NCI-H226 (cell line): ENCODE measurements around the gene PLPP2.

Source experiments
- DNase-seq: peaks from one replicate; pipeline ENCODE4 v3.0.0-alpha.2; 2015

The PLPP2 gene

DNA sequence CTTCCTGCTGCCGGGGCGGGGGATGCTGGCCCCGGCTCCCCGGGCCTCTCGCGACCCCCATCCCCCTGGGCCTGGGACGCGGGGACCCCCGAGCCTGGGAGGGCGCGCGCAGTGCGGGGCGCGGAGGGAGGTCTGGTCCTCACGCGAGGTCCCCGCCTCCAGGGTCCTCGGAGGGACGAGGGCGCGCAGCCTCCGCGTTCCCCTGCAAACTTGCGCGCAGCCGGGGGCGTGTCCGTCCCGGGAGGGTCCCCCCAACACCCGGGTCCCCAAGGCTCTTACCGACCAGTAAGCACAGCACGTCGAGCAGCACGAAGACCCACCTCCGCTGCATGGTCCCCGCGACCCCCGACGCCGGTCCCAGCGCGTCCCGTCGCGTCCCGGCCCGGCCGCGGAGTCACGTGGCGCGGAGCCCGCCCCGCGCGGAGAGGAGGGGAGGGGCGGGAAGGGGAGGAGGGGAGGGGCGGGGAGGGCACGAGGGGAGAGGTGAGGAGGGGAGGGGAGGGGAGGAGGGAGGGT, at the start of gene PLPP2:
Gene PLPP2, minus strand, starts transcription at position 398 of the 516 bp plus-strand sequence. Its CDS starts 67 bp downstream, at position 331.
- DNase-seq = no peak

DNA sequence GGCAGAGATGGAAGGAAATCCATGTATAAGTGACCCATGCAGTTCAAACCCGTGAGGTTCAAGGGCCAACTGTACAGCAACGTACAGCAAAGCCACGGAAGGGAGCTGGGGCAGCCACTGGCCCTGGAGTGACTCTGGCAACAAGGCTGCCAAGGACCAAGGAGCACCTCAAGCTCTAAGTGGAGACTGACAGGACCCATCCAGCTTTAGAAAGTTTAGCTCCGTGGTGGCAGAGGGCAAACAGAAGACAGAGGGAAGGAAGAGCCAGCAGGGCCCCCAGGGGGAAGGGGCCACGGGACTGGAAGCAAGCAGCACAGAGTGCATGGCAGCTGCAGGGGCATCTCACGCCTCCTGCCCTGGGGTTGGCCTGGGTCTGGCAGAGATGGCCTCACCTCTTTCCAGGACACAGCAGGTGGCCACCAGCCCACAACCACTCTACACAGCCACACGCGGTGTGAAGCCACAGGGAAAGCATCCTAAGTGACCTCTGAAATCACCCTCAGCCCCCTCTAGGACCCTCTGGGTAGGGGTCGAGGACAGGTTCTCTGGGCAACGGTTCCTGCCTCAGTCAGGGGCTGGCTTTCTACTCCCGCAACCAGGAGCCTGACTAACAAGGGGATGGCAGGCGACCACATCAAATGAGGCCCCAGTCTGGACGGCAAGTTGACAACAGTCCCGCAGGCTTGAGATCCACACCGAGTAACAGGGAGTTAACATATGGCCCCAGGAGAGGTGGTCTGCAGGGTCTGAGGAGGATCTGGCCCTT, 49.6 kb upstream of the PLPP2 start:
- no peak for DNase-seq

- DNase-seq = no peak
These were observed 48.2 kb upstream of the PLPP2 start for GRCh38 chr19:339262-339887.

GRCh38 chr19:338421-338820, 47.2 kb upstream of the PLPP2 start:
- DNase-seq = no peak

GRCh38 chr19:336067-336614, 44.9 kb upstream of the PLPP2 start:
- no peak for DNase-seq

GRCh38 chr19:335486-336066, 44.4 kb upstream of the PLPP2 start:
- DNase-seq = no peak

- no peak for DNase-seq
These were observed 43.9 kb upstream of the PLPP2 start for GRCh38 chr19:335072-335471.

- no peak for DNase-seq
These were observed 43.3 kb upstream of the PLPP2 start for GRCh38 chr19:334296-335071.

GRCh38 chr19:330503-330902, 39.3 kb upstream of the PLPP2 start:
- DNase-seq = no peak

DNA sequence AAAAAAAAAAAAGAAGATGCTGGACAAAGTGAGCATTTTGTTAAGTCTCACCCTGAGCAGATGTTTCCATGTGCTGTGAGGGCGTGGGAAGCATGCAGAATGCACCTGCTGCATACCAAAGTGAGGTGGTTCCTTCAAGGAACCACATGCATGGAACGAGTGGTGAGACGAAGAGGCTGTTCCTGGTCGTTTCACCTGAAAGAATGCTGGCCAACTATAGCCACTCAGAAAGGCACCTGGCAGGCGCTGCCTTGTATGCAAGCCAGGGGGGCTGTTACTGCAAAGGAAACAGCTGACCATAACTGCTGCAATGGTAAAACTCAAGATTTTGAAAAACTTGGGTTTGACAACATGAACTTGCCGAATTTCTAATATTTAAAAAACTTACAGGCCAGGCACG, 38.7 kb upstream of the PLPP2 start:
- DNase-seq = no peak

- no peak for DNase-seq
These were observed 36.9 kb upstream of the PLPP2 start for GRCh38 chr19:328025-328505.

DNA sequence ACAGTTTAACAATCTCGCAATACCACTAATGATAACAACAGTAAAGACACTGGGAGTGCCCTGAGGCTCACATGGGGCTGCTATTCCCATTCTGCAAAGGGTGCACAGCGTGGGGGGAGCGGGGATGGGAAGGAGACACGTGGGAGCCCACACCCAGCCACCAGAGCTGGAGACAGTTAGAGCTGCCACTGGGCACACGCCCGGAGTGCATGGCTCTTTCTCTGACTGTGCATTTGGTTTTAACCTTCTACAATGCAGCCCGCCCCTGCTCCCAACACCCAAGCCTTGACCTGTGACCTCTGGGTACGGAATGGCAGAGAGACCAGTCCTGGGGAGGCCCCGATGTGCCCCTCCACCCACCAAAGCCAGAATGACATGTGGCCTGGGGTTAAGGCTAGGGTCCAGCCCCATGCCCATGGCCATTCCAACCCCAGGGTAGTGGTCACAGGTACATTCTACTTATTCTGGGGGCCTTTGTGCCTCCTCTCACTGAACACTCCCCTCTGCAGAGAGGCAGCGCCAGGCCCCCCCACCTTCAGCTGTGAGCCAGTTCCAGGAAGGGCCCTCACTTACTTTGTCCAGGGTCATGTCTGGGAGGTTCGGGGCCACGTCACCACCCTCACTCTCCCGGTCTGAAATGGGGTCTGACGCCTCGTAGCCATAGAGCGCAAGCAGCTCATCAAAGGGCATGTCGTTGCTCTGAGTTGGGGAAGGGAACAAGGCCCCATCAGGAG, 36.3 kb upstream of the PLPP2 start:
- no peak for DNase-seq

DNA sequence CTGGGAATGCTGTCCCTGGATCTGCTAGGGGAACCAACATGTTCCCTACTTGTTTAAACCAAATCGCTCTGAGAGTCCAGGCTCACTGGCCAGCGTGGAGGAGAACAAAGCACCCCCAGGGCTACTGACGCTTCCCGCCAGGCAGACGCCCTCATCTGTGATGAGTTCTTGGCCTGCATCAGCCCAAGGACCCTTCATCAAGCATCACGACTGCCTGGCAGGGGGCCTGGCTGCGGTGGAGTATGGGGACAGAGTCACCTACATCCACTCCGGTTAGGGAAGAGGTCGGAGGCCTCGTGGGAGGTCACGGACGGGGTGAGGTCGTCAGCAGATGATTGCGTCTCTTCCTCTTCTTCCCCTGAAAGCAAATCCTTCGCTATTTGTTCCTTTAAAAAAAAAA, 35.7 kb upstream of the PLPP2 start:
- no peak for DNase-seq

- DNase-seq = no peak
These were observed 34.8 kb upstream of the PLPP2 start for GRCh38 chr19:325937-326565.

GRCh38 chr19:325173-325936, 34.2 kb upstream of the PLPP2 start:
- DNase-seq = no peak

DNA sequence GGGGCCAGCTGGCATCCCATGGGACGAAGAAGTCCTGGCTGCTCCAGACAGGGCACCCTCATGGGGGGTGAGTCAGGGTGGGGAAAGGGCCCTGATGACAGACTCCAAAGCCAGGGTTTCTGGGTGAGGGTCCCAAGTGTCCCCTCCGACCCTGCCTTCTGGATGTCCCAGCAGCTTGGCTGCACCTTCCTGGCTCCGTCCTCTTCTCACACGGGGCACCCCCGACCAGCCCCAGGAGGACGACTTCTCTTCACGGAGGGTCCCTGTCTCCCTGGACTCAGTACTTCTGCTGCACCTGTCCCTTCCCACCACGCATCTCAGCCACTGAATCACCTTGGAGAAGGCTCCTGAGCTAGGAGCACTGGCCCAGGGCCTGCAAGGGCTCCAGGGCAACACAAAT, 33.5 kb upstream of the PLPP2 start:
- no peak for DNase-seq

DNA sequence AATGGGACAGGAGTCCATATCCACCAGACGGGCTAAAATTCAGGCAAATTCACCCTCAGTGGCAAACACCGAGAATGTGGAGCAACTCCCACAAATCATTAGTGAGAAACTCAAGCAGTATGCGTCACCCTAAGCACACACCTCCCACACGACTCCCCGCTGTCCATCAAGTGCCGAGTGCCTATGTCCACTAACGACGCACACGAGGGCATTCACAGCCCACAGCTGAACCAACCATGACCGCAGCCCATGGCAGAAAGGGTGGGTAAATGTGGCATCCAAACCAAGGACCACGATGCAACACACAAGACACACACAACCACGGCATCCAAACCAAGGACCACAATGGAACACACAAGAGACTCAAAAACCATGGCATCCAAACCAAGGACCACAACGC, 31.4 kb upstream of the PLPP2 start:
- DNase-seq = no peak

DNA sequence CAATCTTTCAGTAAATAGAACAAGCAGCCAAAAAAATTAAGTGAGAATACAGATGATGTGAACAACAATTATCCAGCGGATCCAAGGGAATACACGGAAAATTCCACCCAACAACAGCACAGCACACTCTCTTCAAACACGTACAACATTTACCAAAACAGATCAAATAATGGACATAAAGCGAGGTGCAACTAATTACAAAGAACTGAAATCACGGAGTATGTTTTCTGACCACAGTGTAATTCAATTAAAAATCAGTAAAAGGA, 27.2 kb upstream of the PLPP2 start:
- DNase-seq = no peak

GRCh38 chr19:317710-318508, 26.7 kb upstream of the PLPP2 start:
- no peak for DNase-seq

DNA sequence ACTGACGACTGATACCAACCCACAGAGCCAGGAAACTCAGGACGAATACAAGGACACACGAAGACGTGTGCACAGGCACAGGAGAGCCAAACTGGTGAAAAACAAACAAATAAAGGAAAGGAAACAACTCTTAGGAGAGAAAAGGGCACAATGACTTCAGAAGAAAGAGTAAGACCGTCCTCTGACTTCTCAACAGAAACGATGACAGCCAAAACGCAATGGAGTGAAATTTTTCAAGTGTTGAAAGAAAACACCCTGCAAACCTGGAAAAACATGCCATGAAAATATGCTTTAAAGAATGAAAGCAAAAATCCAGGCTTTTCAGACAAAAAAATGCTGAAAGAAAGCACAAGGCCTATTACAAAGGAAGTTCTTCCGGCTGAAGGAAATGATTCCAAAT, 24.6 kb upstream of the PLPP2 start:
- DNase-seq = no peak
